Keratinocyte (primary cell): ENCODE results near the gene NR2E3. TPM values are rescaled to one million over a fixed set of nuclear protein-coding genes. Genes with fewer than 3 reads are reported as not detected.

ENCODE experiments used
- DNase-seq: peaks from one replicate; pipeline ENCODE4 v3.0.0-alpha.2; 2011; ENCODE audit warnings: low read depth, missing footprints, low spot score
- FAIRE-seq: peaks from 2 replicates; lab custom pipeline; 2011; peaks lifted over from hg19 to GRCh38; lab: Jason Lieb, UNC
- H2AFZ ChIP-seq: 2 replicates; pipeline ENCODE4 v1.6.0; 2012; ENCODE audit warnings: low read length, control low read depth, inconsistent platforms; ENCODE audit not compliant: control insufficient read depth
- H3K27ac ChIP-seq: 2 replicates; pipeline ENCODE4 v1.5.1; 2011; ENCODE audit warnings: low read length; ENCODE audit not compliant: control insufficient read depth, insufficient read depth
- H3K27me3 ChIP-seq: 3 replicates; pipeline ENCODE4 v1.6.0; 2011; ENCODE audit warnings: low read length; ENCODE audit not compliant: control insufficient read depth, insufficient read depth; ENCODE audit errors: extremely low read depth
- H3K36me3 ChIP-seq, 2 experiments: 2 replicates in 1 of 2; 3 replicates in 1 of 2; pipeline ENCODE4 v1.5.1; 2011; ENCODE audit warnings: low read length in 2 of 2, mild to moderate bottlenecking in 1 of 2; ENCODE audit not compliant: control insufficient read depth in 2 of 2, insufficient read depth in 2 of 2; ENCODE audit errors: extremely low read depth in 1 of 2
- H3K4me1 ChIP-seq: 3 replicates; pipeline ENCODE4 v1.5.1; 2011; ENCODE audit warnings: low read length; ENCODE audit not compliant: control insufficient read depth, insufficient read depth; ENCODE audit errors: extremely low read depth
- H3K4me2 ChIP-seq: 3 replicates; pipeline ENCODE4 v1.6.0; 2011; ENCODE audit warnings: low read depth, low read length; ENCODE audit not compliant: control insufficient read depth, insufficient read depth; ENCODE audit errors: extremely low read depth
- H3K4me3 ChIP-seq, 3 experiments: fragments of 200-600 bp in 1 of 3; sonication (generic) in 1 of 3; 2 replicates in 2 of 3; 3 replicates in 1 of 3; pipeline ENCODE4 v1.5.1; 2011 to 2016; ENCODE audit warnings: low read length in 3 of 3, mild to moderate bottlenecking in 3 of 3, control low read depth in 2 of 3, inconsistent platforms in 1 of 3, low read depth in 1 of 3, mixed read lengths in 1 of 3, mixed run types in 1 of 3, moderate library complexity in 1 of 3; ENCODE audit not compliant: control insufficient read depth in 2 of 3, insufficient read depth in 2 of 3; ENCODE audit errors: extremely low read depth in 1 of 3
- H3K79me2 ChIP-seq: 2 replicates; pipeline ENCODE4 v1.6.0; 2012; ENCODE audit warnings: low read length; ENCODE audit not compliant: control insufficient read depth, insufficient read depth
- H3K9ac ChIP-seq: 3 replicates; pipeline ENCODE4 v1.6.0; 2011; ENCODE audit warnings: low read length; ENCODE audit not compliant: control insufficient read depth, insufficient read depth; ENCODE audit errors: extremely low read depth
- H3K9me1 ChIP-seq: 3 replicates; pipeline ENCODE4 v1.6.0; 2011; ENCODE audit warnings: low read length; ENCODE audit not compliant: control insufficient read depth, insufficient read depth; ENCODE audit errors: extremely low read depth
- H3K9me3 ChIP-seq: 2 replicates; pipeline ENCODE4 v1.5.1; 2012; ENCODE audit warnings: low read depth, low read length; ENCODE audit not compliant: control insufficient read depth
- H4K20me1 ChIP-seq: 3 replicates; pipeline ENCODE4 v1.6.0; 2011; ENCODE audit warnings: low read length; ENCODE audit not compliant: control insufficient read depth, insufficient read depth; ENCODE audit errors: extremely low read depth
- EZH2 ChIP-seq: IDR thresholded peaks from one replicate; pipeline ENCODE4 v1.6.1; 2012; ENCODE audit warnings: inconsistent platforms, mild to moderate bottlenecking, low read length, moderate library complexity
- dilution Hi-C: fragments of 300-500 bp; cut with MboI; formaldehyde crosslinking; loops from one replicate; pipeline ENCODE4 v1.7.0; 2020; ENCODE audit warnings: low sequenced_read_pairs; ENCODE audit not compliant: extremely low pct_ligation_motif_present
- polyA plus RNA-seq, 5 experiments: library from polyadenylated mRNA; depleted of rRNA in 3 of 5; stranded (reverse) in 3 of 5; stranded (forward) in 1 of 5; unstranded in 1 of 5; fragments of >200 nt; gene quantifications; 1 replicate in 1 of 5; 2 replicates in 3 of 5; 3 replicates in 1 of 5; pipeline versions ENCODE4 v1.2.1 to v1.2.3, GENCODE V29; 2011 to 2012; ENCODE audit warnings: missing spikeins in 2 of 5, low read depth in 1 of 5, low replicate concordance in 1 of 5
- TF ChIP-seq, protein P1 (sequence below), 3 experiments: IDR thresholded peaks in 1 of 3; conservative IDR thresholded peaks in 1 of 3; optimal IDR thresholded peaks in 1 of 3; 2 replicates in 2 of 3; 3 replicates in 1 of 3; pipeline versions ENCODE3 to v1.5.1; 2011; ENCODE audit warnings: low read length in 3 of 3, mild to moderate bottlenecking in 3 of 3, moderate library complexity in 2 of 3, control low read depth in 1 of 3, inconsistent platforms in 1 of 3; ENCODE audit not compliant: insufficient read depth in 2 of 3; ENCODE audit errors: extremely low read depth in 1 of 3

The NR2E3 gene
- polyA plus RNA-seq, 1 donor (not counting 4 experiments of a cell fraction or from before 2014, with no cell fraction given), result 0.46 TPM

DNA sequence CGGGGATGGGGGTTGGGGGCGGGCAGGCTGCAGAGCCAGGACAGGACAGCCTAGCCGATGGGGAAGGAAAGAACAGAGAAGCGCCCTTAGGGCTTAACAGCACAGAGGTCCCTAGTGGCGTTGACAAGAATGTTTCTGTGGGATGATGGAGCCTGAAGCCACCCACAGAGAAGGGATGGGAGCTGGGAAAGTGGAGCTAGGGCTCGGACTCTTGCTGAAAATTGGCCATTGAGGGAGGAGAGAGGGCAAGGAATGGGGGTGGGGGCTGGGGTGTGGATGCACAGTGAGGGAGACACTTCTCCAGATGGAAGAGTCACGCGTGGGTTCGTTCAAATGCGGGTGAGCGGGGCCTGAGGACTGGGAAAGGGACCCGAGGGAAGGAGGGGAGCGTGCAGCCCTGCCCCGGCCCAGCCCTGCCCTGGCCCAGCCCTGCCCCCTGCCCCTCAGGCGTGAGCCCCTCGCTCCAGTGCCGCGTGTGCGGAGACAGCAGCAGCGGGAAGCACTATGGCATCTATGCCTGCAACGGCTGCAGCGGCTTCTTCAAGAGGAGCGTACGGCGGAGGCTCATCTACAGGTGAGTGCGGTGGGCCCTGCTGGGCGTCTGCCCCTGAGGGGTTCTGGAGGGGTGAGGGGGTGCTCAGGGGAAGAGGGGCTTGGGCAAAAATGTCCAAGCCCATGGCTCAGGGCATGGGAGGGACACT lies 832 bp downstream of the NR2E3 start:
- H3K9ac ChIP-seq, result no peak overlapping the region
- peaks cover 0 to 6% of the 10 kb centered on the region in 2 experiments for H3K36me3 ChIP-seq
- no peak overlapping the region for H3K4me3 ChIP-seq
- FAIRE-seq, result no peak
- H3K4me1 ChIP-seq, result peaks cover 8% of the 10 kb centered on the region
- no peaks in the 10 kb centered on the region for H3K79me2 ChIP-seq
- TF ChIP-seq, protein P1, sequence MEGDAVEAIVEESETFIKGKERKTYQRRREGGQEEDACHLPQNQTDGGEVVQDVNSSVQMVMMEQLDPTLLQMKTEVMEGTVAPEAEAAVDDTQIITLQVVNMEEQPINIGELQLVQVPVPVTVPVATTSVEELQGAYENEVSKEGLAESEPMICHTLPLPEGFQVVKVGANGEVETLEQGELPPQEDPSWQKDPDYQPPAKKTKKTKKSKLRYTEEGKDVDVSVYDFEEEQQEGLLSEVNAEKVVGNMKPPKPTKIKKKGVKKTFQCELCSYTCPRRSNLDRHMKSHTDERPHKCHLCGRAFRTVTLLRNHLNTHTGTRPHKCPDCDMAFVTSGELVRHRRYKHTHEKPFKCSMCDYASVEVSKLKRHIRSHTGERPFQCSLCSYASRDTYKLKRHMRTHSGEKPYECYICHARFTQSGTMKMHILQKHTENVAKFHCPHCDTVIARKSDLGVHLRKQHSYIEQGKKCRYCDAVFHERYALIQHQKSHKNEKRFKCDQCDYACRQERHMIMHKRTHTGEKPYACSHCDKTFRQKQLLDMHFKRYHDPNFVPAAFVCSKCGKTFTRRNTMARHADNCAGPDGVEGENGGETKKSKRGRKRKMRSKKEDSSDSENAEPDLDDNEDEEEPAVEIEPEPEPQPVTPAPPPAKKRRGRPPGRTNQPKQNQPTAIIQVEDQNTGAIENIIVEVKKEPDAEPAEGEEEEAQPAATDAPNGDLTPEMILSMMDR (optimal IDR thresholded peaks at IDR 0.05 in 1 of 3, IDR thresholded peaks at IDR 0.05 in 1 of 3, conservative IDR thresholded peaks at IDR 0.05 in 1 of 3; ENCODE audit: extremely low read depth in 1 of 3, insufficient read depth in 2 of 3, low read length in 3 of 3), result no peak
- TF ChIP-seq EZH2, result no peak
- no peak overlapping the region for H2AFZ ChIP-seq
- no peaks in the 10 kb centered on the region for H3K27me3 ChIP-seq
- H3K9me1 ChIP-seq, result no peaks in the 10 kb centered on the region
- dilution Hi-C loops, result no loop called here
- no peak overlapping the region for H3K4me2 ChIP-seq
- no peaks in the 10 kb centered on the region for H3K9me3 ChIP-seq
- DNase-seq, result no peak
- H4K20me1 ChIP-seq, result no peaks in the 10 kb centered on the region
- no peak overlapping the region for H3K27ac ChIP-seq

DNA sequence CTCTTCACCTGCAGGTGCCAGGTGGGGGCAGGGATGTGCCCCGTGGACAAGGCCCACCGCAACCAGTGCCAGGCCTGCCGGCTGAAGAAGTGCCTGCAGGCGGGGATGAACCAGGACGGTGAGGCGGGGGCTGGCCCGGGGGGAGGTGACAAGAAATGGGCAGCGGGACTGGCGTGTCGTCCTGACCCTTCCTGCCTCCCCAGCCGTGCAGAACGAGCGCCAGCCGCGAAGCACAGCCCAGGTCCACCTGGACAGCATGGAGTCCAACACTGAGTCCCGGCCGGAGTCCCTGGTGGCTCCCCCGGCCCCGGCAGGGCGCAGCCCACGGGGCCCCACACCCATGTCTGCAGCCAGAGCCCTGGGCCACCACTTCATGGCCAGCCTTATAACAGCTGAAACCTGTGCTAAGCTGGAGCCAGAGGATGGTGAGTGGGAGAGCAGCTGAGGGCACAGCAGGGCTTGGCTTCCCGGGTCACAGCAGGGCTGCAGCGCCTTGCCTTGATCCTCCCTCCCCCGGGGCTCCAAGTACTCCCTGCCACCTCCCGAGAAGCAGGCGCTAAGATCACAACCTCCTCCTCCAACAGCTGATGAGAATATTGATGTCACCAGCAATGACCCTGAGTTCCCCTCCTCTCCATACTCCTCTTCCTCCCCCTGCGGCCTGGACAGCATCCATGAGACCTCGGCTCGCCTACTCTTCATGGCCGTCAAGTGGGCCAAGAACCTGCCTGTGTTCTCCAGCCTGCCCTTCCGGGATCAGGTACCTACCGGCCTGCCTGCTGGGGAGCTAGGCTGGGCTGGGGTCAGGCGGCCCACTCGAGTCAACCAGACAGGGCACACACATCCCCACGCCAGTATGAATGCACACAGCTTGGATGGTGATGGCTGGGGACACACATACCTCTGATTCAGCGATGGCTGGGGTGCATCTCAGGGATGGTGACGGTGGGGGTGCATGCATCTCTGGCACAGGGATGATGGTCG lies 1.7 kb downstream of the NR2E3 start:
- no peaks in the 10 kb centered on the region for H3K9me3 ChIP-seq
- H2AFZ ChIP-seq, result no peak overlapping the region
- no peaks in the 10 kb centered on the region for H3K27me3 ChIP-seq
- no peak for FAIRE-seq
- no peaks in the 10 kb centered on the region for H4K20me1 ChIP-seq
- no peak overlapping the region for H3K9ac ChIP-seq
- no peak for DNase-seq
- no peak overlapping the region for H3K4me2 ChIP-seq
- dilution Hi-C loops, result no loop called here
- no peaks in the 10 kb centered on the region for H3K9me1 ChIP-seq
- H3K36me3 ChIP-seq, result peaks cover 0 to 6% of the 10 kb centered on the region in 2 experiments
- no peak overlapping the region for H3K4me3 ChIP-seq
- H3K79me2 ChIP-seq, result no peaks in the 10 kb centered on the region
- TF ChIP-seq EZH2, result no peak
- TF ChIP-seq, protein P1 (optimal IDR thresholded peaks at IDR 0.05 in 1 of 3, IDR thresholded peaks at IDR 0.05 in 1 of 3, conservative IDR thresholded peaks at IDR 0.05 in 1 of 3; ENCODE audit: extremely low read depth in 1 of 3, insufficient read depth in 2 of 3, low read length in 3 of 3), result no peak
- H3K4me1 ChIP-seq, result peaks cover 3% of the 10 kb centered on the region
- no peak overlapping the region for H3K27ac ChIP-seq
